Common myeloid progenitor, CD34-positive (primary cell): ENCODE results near the gene GPR63.
A peak's percentile ranks its signal among the peaks of the same experiment; 100 is the strongest.

Experiments
- CTCF ChIA-PET: fragments of 350-600 bp; sonication (Branson Sonifier 250); formaldehyde crosslinking; loops from one replicate; lab custom pipeline; 2021; ENCODE audit warnings: antibody characterized with exemption; lab: Charles Lee
- POLR2A ChIA-PET: fragments of 350-600 bp; sonication (Branson Sonifier 250); formaldehyde crosslinking; loops from one replicate; lab custom pipeline; 2021; ENCODE audit warnings: antibody characterized with exemption; lab: Charles Lee
- DNase-seq, 3 donors: peaks; one replicate each; pipeline versions ENCODE4 v3.0.0 to v3.0.0-alpha.2; 2013
- H3K27ac ChIP-seq, 2 experiments: 1 replicate in 1 of 2; 2 replicates in 1 of 2; pipeline ENCODE4 v1.7.0; 2013; ENCODE audit warnings: inconsistent platforms in 2 of 2, low read length in 2 of 2, mild to moderate bottlenecking in 2 of 2, low read depth in 1 of 2, moderate library complexity in 1 of 2; ENCODE audit not compliant: severe bottlenecking in 2 of 2, insufficient read depth in 1 of 2, poor library complexity in 1 of 2
- H3K27me3 ChIP-seq, 5 experiments: replicated peaks in 2 of 5; 1 replicate in 3 of 5; 2 replicates in 2 of 5; pipeline versions ENCODE4 v1.6.1 to v1.7.0; 2013; ENCODE audit warnings: low read length in 4 of 5, mild to moderate bottlenecking in 2 of 5, moderate library complexity in 2 of 5, inconsistent platforms in 1 of 5; ENCODE audit not compliant: insufficient read depth in 5 of 5, control insufficient read depth in 4 of 5
- H3K36me3 ChIP-seq, 4 experiments: 1 replicate in 2 of 4; 2 replicates in 2 of 4; pipeline versions ENCODE4 v1.6.1 to v1.7.0; 2013; ENCODE audit warnings: low read length in 3 of 4, control low read depth in 1 of 4, mild to moderate bottlenecking in 1 of 4; ENCODE audit not compliant: control insufficient read depth in 4 of 4, insufficient read depth in 4 of 4
- H3K4me1 ChIP-seq, 4 experiments: 1 replicate in 3 of 4; 2 replicates in 1 of 4; pipeline versions ENCODE4 v1.6.1 to v1.7.1; 2013; ENCODE audit warnings: low read length in 3 of 4, mild to moderate bottlenecking in 3 of 4, control low read depth in 1 of 4, inconsistent platforms in 1 of 4, moderate library complexity in 1 of 4; ENCODE audit not compliant: control insufficient read depth in 4 of 4, insufficient read depth in 4 of 4; ENCODE audit errors: control extremely low read depth in 1 of 4
- H3K4me3 ChIP-seq, 7 experiments: 1 replicate in 4 of 7; 2 replicates in 3 of 7; pipeline versions ENCODE4 v1.5.1 to v1.7.0; 2013; ENCODE audit warnings: mild to moderate bottlenecking in 7 of 7, low read length in 6 of 7, moderate library complexity in 6 of 7, inconsistent platforms in 2 of 7, low read depth in 2 of 7, control low read depth in 1 of 7; ENCODE audit not compliant: insufficient read depth in 4 of 7, control insufficient read depth in 1 of 7; ENCODE audit errors: extremely low read depth in 1 of 7
- H3K9me3 ChIP-seq, 5 experiments: 1 replicate in 4 of 5; 2 replicates in 1 of 5; pipeline versions ENCODE4 v1.6.1 to v1.7.1; 2013; ENCODE audit warnings: low read length in 4 of 5, mild to moderate bottlenecking in 2 of 5, inconsistent platforms in 1 of 5, low read depth in 1 of 5, moderate library complexity in 1 of 5; ENCODE audit not compliant: control insufficient read depth in 4 of 5, insufficient read depth in 2 of 5; ENCODE audit errors: control extremely low read depth in 1 of 5
- WGBS: methylation state at CpG from one replicate; pipeline ENCODE4 v1.1.5; 2013; ENCODE audit not compliant: insufficient coverage; 5-methylcytosine and 5-hydroxymethylcytosine counted together

Gene GPR63

DNA sequence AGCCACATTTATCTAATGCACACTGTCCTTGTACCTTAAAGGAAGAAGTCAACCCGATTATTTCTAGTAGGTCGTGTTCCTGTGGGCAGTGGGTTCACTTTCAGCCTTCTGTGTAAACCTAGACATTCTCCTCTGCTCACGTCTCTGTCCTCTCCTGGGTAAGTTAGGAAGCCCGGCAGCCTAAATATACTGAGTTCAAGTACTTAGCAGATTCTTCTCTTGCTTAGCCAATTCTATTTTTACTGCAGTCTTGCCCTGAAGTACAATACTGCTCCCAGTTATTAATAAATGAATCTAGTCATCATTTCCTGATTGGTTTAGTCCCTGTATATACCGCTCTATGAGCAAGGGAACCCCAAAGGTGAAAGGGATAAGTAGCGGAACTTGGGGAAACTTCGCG is 14.6 kb upstream of the GPR63 start:
- POLR2A ChIA-PET, result no interaction called here
- Histone ChIP-seq H3K27me3 (no peaks in the 10 kb centered on the region), H3K27ac (no peak overlapping the region), H3K36me3 (no peaks in the 10 kb centered on the region), H3K9me3 (peaks cover 0 to 3% (median 0%) of the 10 kb centered on the region in 5 experiments), H3K4me1 (no peaks in the 10 kb centered on the region), H3K4me3 (no peak overlapping the region)
- WGBS, result 98% methylated on average over 4 of the region's 8 CpGs
- no peak for DNase-seq
- CTCF ChIA-PET, result no interaction called here

DNA sequence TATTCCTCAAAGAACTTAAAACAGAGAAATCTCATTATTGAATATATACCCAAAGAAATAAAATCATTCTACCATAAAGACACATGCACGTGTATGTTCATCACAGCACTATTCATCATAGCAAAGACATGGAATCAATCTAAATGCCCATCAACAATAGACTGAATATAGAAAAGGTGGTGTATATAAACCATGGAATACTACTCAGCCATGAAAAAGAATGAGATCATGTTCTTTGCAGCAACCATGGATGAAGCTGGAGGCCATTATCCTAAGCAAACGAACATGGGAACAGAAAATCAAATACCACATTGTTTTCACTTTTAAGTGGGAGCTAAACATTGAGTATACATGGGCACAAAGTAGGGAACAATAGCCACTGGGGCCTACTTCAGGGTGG is 12.3 kb upstream of the GPR63 start:
- no peaks in the 10 kb centered on the region for H3K36me3 ChIP-seq
- H3K4me3 ChIP-seq, result no peak overlapping the region
- H3K9me3 ChIP-seq, result peaks cover 0 to 10% (median 2%) of the 10 kb centered on the region in 5 experiments
- H3K4me1 ChIP-seq, result no peaks in the 10 kb centered on the region
- 83% methylated on average over 1 of the region's 2 CpGs for WGBS
- ChIA-PET POLR2A (interaction anchor here (0.6 kb wide), 1 partner anchor 15 kb away, joined by 5 read pairs; no protein-coding TSS in a partner anchor), CTCF (no interaction called here)
- no peak for DNase-seq
- no peak overlapping the region for H3K27ac ChIP-seq
- H3K27me3 ChIP-seq, result no peaks in the 10 kb centered on the region

GRCh38 chr6:96844530-96844929 is 7.3 kb upstream of the GPR63 start:
- ChIA-PET POLR2A (no interaction called here), CTCF (no interaction called here)
- H3K4me1 ChIP-seq, result no peaks in the 10 kb centered on the region
- peaks cover 0 to 12% (median 0%) of the 10 kb centered on the region in 5 experiments for H3K9me3 ChIP-seq
- H3K4me3 ChIP-seq, result no peak overlapping the region
- no peak for DNase-seq
- no peak overlapping the region for H3K27ac ChIP-seq
- peaks cover 0 to 6% (median 0%) of the 10 kb centered on the region in 5 experiments for H3K27me3 ChIP-seq
- no peaks in the 10 kb centered on the region for H3K36me3 ChIP-seq

- no peak for DNase-seq
- Histone ChIP-seq H3K9me3 (peaks cover 0 to 12% (median 0%) of the 10 kb centered on the region in 5 experiments), H3K27ac (no peak overlapping the region), H3K4me3 (no peak overlapping the region), H3K36me3 (no peaks in the 10 kb centered on the region), H3K4me1 (peaks cover 0 to 14% (median 12%) of the 10 kb centered on the region in 4 experiments), H3K27me3 (peaks cover 0 to 19% (median 12%) of the 10 kb centered on the region in 5 experiments)
- ChIA-PET POLR2A (no interaction called here), CTCF (no interaction called here)
- WGBS, result 90% methylated on average over 1 of the region's 2 CpGs
Observed at GRCh38 chr6:96841345-96841744, 4.1 kb upstream of the GPR63 start.

DNA sequence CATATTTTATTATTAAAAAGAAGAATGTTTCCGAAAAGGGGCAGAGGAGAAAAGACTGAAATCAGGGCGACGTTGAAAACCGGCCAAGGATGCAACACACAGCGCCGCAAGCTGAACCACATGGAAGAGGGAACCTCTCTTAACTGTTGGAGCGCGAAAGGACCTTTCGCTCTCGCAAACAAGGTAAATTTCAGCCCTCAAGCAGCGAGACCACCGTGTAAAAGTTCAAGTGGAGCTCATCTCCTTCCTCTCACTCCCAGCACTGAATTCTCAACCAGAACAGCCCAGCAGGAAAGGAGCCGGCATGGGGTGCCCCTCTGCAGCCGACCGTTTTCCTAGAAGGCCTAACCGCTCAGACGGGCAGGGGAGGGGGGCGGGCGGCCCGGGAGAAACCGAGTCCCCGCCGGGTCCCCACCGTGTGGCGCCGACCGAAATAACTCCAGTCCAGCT is 621 bp downstream of the GPR63 start:
- 0% methylated on average over 13 of the region's 27 CpGs for WGBS
- Histone ChIP-seq H3K27ac (no peak overlapping the region), H3K9me3 (no peaks in the 10 kb centered on the region), H3K4me3 (peak overlapping the region; percentile 76 to 92 (median 79)), H3K36me3 (no peaks in the 10 kb centered on the region), H3K4me1 (peaks cover 0 to 18% (median 15%) of the 10 kb centered on the region in 4 experiments), H3K27me3 (peaks cover 2 to 33% (median 12%) of the 10 kb centered on the region in 5 experiments)
- CTCF ChIA-PET, result interaction anchor here (0.8 to 1.0 kb wide), 3 partner anchors 61 to 222 kb away, joined by 3 to 5 read pairs (median 3); partner anchors contain the start of gene NDUFAF4
- POLR2A ChIA-PET, result no interaction called here
- peak; percentile 14 to 38 (median 23) for DNase-seq

- H3K36me3 ChIP-seq, result peaks cover 0 to 4% (median 0%) of the 10 kb centered on the region in 4 experiments
- POLR2A ChIA-PET, result no interaction called here
- no peak for DNase-seq
Observed at GRCh38 chr6:96834070-96834469, 3.2 kb downstream of the GPR63 start.

DNA sequence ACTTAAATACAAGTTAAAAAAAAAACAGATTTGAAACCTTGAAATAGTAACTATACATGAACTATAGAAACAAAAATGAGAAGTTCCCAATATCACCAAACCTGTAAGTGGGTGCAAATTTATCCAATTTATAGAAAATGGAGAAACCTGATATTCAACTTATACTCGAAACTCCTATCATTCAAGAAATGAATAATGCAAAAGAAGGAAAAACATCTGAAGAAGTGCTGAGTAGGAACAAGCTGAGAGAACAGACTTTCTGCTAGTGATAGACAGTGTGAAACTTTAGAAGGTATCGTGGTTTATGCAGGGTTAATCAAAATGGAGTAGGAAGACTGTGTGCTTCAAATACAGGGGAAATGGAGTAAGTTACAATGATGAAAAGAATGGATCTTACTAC is 4.5 kb downstream of the GPR63 start:
- WGBS, result 100% methylated on average over 1 of the region's 2 CpGs
- CTCF ChIA-PET, result no interaction called here

More at GRCh38 chr6:96834070-96834469, 3.2 kb downstream of the GPR63 start:
- Histone ChIP-seq H3K27ac (no peak overlapping the region), H3K4me1 (peaks cover 0 to 18% (median 15%) of the 10 kb centered on the region in 4 experiments), H3K9me3 (no peaks in the 10 kb centered on the region), H3K27me3 (peaks cover 2 to 27% (median 4%) of the 10 kb centered on the region in 5 experiments), H3K4me3 (no peak overlapping the region)
- 100% methylated on average over 1 of the region's 2 CpGs for WGBS
- CTCF ChIA-PET, result no interaction called here

More for the DNA sequence above, 4.5 kb downstream of the GPR63 start:
- Histone ChIP-seq H3K9me3 (no peaks in the 10 kb centered on the region), H3K27me3 (peaks cover 0 to 17% (median 2%) of the 10 kb centered on the region in 5 experiments), H3K4me3 (no peak overlapping the region), H3K27ac (no peak overlapping the region), H3K36me3 (peaks cover 0 to 4% (median 0%) of the 10 kb centered on the region in 4 experiments), H3K4me1 (peaks cover 0 to 18% (median 14%) of the 10 kb centered on the region in 4 experiments)
- no peak for DNase-seq
- POLR2A ChIA-PET, result no interaction called here
